Lower leg skin (tissue), 4 donors: ENCODE data around the gene WNK4. TPM values are rescaled to one million over a fixed set of nuclear protein-coding genes. Genes with fewer than 3 reads are reported as not detected.
A peak's percentile ranks its signal among the peaks of the same experiment; 100 is the strongest.

Experiments
- DNase-seq, 2 donors: peaks; one replicate each; pipeline ENCODE4 v3.0.0-alpha.2; 2019; ENCODE audit warnings: low spot score in 2 of 2
- H3K4me3 ChIP-seq: fragments of 200-600 bp; sonication (generic); 2 replicates; pipeline ENCODE4 v1.5.1; 2017; ENCODE audit warnings: mild to moderate bottlenecking, low read depth; ENCODE audit not compliant: poor library complexity, severe bottlenecking
- CTCF ChIP-seq, 3 donors: fragments of 450-650 bp; IDR thresholded peaks; one replicate each; pipeline ENCODE4 v1.5.1; 2016; ENCODE audit warnings: antibody characterized with exemption in 3 of 3, mild to moderate bottlenecking in 3 of 3, moderate library complexity in 2 of 3
- POLR2A ChIP-seq, 2 donors: fragments of 450-650 bp; IDR thresholded peaks; one replicate each; pipeline ENCODE4 v1.6.1; 2016 to 2017; ENCODE audit warnings: antibody characterized with exemption in 2 of 2, mild to moderate bottlenecking in 1 of 2, moderate library complexity in 1 of 2
- WGBS, 2 donors: methylation state at CpG; one replicate each; pipeline ENCODE4 v1.1.5; 2018; 5-methylcytosine and 5-hydroxymethylcytosine counted together
- intact Hi-C: fragments of 100-400 bp; cut with DNase I; formaldehyde crosslinking; loops from one replicate; pipeline ENCODE4 v1.15.0; 2023; ENCODE audit warnings: low total_unique reads
- total RNA-seq, 4 donors: library from RNA; depleted of rRNA; stranded (reverse); fragments of >200 nt; gene quantifications; one replicate each; pipeline ENCODE4 v1.1.0, GENCODE V29; 2016

The WNK4 gene
- total RNA-seq, 4 donors from 2014 or later: 0.62 to 1.0 TPM; not detected in 2

- WGBS, 2 donors: 6 to 9% methylated on average over 3 of the region's 3 CpGs
- DNase-seq: no peak
- TF ChIP-seq CTCF (IDR thresholded peaks at IDR 0.05): no peak
- TF ChIP-seq POLR2A (IDR thresholded peaks at IDR 0.05): no peak
- intact Hi-C loops: no loop called here
- peak overlapping the region; percentile 53 for H3K4me3 ChIP-seq
Measured at GRCh38 chr17:42772945-42773289, 7.5 kb upstream of the WNK4 start.

- TF ChIP-seq CTCF (IDR thresholded peaks at IDR 0.05) (no peak), POLR2A (IDR thresholded peaks at IDR 0.05) (peak in 1 of 2 donors; percentile 47)
- DNase-seq: peak; percentile 78 to 96
- 0% methylated on average over 39 of the region's 39 CpGs for WGBS, 2 donors
- intact Hi-C loops: no loop called here
- peak within 1 kb of the TSS; percentile 53 for H3K4me3 ChIP-seq
Measured at GRCh38 chr17:42773290-42774035, 6.9 kb upstream of the WNK4 start, which contains the start of gene VPS25. TSS of gene VPS25 (plus strand) at chr17:42773449. CDS start at chr17:42773476, 27 bp downstream.

- no peak for DNase-seq
- H3K4me3 ChIP-seq: peak overlapping the region; percentile 53
- TF ChIP-seq POLR2A (IDR thresholded peaks at IDR 0.05) (no peak), CTCF (IDR thresholded peaks at IDR 0.05) (no peak)
- intact Hi-C loops: no loop called here
- 68 to 72% methylated on average over 3 of the region's 3 CpGs for WGBS, 2 donors
Measured at GRCh38 chr17:42774066-42774745, 6.2 kb upstream of the WNK4 start.

GRCh38 chr17:42775534-42776098, 4.8 kb upstream of the WNK4 start:
- WGBS, 2 donors: 70 to 83% methylated on average over 3 of the region's 3 CpGs
- H3K4me3 ChIP-seq: no peak overlapping the region
- TF ChIP-seq POLR2A (IDR thresholded peaks at IDR 0.05) (no peak), CTCF (IDR thresholded peaks at IDR 0.05) (no peak)
- no peak for DNase-seq
- intact Hi-C loops: no loop called here

GRCh38 chr17:42778570-42778969, 1.8 kb upstream of the WNK4 start:
- DNase-seq: no peak
- TF ChIP-seq POLR2A (IDR thresholded peaks at IDR 0.05) (no peak), CTCF (IDR thresholded peaks at IDR 0.05) (no peak)
- intact Hi-C loops: no loop called here
- H3K4me3 ChIP-seq: no peak overlapping the region
- WGBS, 2 donors: 87 to 93% methylated on average over 5 of the region's 5 CpGs
